Lung microvascular endothelial cell (primary cell): ENCODE data around the gene MPIG6B. TPM values are rescaled to one million over a fixed set of nuclear protein-coding genes. Genes with fewer than 3 reads are reported as not detected.

ENCODE experiments used
- DNase-seq, 2 donors: peaks; one replicate each; pipeline versions ENCODE4 v3.0.0 to v3.0.0-alpha.2; 2010; ENCODE audit warnings: low read depth in 2 of 2
- total RNA-seq: library from RNA; depleted of rRNA; stranded (reverse); fragments of >200 nt; gene quantifications from 2 replicates; pipeline ENCODE4 v1.2.1, GENCODE V29; 2014

MPIG6B gene
- total RNA-seq, 1 donor from 2014 or later, result not detected

DNA sequence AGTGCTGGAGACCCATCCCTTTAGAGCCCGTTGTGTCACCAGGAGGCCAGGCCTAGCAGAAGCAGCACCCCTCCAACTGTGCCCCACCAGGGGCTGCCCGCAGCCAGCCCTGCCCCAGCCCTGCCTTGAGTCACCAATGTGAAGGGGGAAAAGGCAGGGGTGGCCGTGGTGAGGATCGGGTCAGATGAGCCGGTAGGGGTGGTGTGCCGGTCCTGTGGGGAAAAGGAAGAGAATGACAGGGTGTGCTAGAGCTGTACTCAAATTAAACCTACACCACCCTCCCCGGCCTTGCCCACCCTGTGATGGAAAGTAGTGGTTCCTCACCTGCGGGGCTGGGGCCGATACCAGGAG, 42.4 kb downstream of the MPIG6B start:
- no peak for DNase-seq

DNA sequence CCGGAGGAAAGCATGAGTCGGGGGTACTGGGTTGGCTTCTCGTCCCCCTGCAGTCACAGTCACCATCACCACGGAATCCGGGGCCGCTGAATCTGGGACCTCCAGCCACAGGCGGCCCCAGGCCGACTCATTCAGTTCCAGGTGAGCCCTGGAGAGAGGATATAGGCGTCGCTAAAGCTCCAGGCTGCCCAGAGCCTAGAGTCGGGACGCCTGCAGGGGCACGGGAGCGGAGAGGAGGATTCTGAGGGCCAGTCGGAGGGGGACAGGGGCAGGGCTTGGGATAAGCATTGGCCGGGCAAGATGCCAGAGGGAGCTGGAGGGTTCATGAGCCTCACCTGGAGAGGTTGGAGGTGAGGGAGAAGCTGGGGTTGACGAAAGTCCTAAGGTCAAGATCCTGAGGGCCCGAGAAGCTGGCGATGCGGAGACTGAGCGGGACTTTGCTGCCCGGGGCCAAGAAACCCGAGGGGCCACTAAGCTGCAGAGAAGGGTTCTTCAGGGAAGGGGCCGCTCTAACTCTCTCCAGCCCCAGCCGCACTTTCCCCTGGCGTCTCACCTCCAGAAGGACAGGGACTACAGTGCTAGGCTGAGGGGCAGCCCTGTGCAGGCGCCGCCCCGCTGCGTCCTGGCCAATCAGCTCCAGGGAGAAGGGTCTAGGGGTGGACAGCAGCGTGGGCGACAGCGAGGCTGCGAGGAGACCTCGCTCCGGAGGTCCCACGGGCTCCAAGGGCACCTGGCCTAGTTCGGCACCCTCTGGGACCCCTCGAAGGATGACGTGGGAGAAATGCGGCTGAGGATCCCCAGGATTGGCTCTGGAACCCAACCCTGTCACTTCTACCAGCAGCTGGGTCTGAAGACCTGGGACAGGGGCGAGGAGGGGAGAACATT, 43.0 kb downstream of the MPIG6B start:
- peak; percentile 20 to 61 for DNase-seq

DNA sequence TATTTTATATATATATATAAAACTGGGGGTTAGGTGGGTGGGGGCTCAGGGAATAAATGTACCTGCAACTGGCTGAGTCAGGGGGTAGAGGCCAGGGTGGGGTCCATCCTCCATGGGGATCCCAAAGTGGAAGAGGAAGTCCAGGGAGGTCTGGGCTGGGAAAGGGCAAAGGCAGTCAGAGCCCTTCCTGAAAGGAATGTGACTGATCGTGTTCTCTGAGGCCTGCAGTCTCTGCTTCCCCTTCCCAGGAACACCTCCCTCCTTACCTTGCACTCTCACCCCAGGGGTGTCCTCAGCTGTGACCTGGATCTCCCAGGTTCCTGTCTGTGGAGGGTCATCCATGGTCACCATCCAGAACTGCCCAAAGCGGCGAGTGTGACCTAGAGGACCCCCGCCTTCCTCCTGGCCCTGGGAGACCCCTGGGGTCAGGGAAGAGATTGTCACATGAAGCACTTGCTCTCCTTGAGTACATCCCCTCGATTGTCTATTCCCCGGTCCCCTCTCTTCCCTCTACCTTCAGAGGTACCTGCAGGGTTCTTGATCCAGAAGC, 44.0 kb downstream of the MPIG6B start:
- DNase-seq, result no peak

DNA sequence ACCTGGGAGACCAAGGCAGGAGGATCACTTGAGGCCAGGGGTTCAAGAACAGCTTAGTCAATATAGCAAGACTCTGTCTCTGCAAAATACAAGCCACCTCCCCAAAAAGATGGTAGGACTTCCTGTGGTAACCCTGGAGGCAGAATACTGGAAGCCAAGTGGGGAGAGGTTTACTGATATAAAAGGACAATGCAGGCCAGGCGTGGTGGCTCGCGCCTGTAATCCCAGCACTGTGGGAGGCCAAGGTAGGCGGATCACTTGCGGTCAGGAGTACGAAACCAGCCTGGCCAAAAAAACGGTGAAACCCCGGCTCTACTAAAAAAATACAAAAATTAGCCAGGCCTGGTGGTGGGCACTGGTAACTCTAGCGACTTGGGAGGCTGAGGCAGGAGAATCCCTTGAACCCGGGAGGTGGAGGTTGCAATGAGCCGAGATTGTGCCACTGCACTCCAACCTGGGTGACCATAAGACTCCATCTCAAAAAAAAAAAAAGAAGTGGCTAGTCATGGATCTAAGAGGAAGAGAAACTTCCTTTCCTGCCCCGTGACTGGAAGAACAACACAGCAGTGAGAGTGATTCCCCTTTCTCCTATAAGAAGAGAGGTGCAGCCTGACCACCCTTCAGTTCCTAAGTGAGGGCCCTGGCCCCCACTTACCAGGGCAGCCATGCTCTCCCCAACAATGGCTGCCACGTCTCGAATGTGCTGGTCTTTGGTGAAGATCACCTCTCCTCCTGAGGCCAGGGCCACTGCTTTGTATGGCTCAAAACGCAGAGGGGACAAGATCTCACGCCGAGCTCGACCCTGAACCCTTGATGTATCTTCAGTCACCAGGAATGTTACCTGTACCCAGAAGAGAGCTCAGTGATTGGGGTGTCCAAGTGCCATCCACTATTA, 45.4 kb downstream of the MPIG6B start:
- DNase-seq, result peak in 1 of 2 donors; percentile 45

DNA sequence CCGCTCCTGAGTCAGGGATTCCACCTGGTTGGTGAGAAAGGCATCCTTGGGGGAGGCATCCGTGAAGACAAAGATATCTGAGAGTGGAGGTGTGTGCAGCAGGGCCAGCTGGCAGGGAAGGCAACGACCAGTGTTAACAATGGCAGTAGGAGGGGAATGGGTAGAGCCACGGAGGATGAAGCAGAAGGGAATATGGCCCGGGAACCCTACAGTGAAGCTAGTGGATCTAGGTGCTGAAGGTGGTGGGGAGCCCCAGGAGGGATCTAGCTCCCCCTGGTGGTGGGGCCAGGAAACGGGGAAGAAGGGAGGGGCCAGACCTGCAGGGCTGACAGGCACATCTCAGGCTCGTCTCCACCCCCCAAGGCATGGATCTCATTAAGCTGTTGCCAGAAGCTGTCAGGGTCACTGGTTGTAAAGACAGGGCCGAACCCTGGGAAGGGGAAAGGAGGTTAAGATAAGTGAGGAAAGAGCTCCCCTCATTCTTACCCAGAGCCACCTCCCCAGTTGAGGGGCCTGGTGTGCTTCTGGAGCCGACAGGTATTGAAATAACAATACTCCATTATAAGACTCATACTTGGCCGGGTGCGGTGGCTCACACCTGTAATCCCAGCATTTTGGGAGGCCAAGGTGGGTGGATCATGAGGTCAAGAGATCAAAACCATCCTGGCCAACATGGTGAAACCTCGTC, 46.7 kb downstream of the MPIG6B start:
- peak; percentile 59 to 73 for DNase-seq

DNA sequence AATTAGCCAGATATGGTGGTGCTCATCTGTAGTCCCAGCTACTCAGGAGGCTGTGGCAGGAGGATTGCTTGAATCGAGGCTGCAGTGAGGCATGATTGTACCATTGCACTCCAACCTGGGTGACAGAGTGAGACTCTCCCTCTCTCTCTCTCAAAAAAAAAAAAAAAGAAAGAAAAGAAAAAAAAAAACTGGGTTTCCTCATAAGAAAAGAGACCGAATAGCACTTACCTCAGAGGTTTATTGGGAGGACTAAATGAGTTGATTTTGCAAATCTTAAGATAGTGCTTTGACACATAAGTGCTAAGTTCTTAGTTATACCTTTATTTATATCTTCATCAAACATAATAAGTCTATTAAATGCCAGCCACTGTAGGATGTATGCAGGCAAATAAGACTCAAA, 47.7 kb downstream of the MPIG6B start:
- DNase-seq, result no peak

DNA sequence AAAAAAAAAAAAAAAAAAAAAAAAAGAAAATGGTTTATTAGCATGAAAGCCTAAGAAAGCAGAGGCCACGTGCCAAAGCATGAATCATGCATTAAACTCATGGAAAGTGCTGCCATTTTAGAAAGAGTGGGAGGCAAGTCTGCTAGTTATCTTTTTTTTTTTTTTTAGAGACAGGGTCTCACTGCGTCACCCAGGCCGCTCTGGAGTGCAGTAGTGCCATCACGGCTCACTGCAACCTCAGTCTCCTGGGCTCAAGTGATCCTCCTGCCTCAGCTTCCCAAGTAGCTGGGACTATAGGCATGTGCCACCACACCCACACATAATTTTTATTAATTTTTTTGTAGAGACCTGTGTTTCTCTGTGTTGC, 48.8 kb downstream of the MPIG6B start:
- no peak for DNase-seq

DNA sequence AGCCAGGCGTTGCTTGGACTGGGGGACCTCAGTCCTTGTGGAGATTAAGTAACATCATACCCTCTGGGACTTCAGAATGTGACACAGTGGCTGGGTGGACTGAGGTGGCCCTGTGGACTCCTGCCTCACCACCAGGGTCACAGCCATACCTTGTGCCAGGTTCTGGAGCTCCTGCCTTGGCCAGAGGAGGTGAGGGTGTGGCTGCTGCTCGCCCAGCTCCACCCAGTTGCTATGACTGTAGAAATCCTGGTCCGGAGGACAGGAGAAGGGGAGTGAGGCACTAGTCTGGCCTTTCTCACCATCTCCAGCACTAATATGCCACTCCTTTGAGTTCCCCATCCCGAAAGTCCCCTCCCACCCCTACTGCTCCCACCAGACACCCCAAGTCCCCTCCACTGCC, 52.0 kb downstream of the MPIG6B start:
- DNase-seq, result no peak

DNA sequence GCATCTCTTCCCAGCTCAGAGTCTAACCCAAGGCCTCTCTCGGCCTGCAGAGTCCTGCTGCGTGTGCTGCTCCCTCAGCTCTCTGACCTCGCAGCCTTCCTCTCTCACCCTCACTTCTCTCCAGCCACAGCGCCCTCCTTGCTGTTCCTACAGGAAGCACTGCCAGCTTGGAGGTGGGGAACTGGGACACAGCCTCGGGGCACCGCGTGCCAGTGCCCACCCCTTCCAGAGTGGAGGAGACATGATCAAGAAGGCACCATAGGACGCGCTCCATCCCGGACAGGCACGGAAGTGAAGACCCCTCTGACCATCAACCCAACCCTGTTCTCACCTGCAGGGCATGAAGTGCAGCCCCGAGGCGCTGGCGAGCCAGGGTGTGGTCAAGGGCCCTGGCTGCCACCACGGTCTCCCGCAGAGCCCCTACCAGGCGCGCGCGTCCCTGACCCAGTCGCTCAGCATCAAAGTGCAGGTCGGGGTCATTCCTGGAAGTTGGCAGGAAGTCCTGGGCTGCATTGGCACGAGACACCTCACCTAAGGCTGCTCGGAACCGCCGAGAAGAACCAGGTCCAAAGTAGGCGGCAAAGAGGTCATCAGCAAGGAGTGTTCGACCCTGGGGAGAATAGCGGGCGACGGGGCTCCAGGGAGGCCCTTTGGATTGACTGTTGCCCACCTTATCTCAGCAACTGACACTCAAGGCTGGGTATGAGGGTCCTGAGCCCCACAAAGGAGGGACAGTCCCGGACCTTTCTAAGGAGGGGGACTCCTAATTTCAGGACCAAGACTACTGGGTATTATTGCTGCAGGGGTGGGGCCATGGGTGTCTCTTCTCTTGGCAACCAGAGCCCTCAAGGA, 52.7 kb downstream of the MPIG6B start:
- DNase-seq, result no peak

Other genes with a start within 250 kb of the MPIG6B start
- 5.0 and 9.8 TPM in 2 replicates for gene MICB, start 225.2 kb upstream of the MPIG6B start, total RNA-seq
- gene MCCD1, start 194.4 kb upstream of the MPIG6B start, total RNA-seq, result not detected in 2 replicates
- gene DDX39B, start 181.4 kb upstream of the MPIG6B start, total RNA-seq, result 180 and 306 TPM in 2 replicates
- 0.20 and 0.22 TPM in 2 replicates for gene ATP6V1G2, start 176.8 kb upstream of the MPIG6B start, total RNA-seq
- 17.9 and 23.0 TPM in 2 replicates for gene NFKBIL1, start 175.8 kb upstream of the MPIG6B start, total RNA-seq
- not detected in 2 replicates for gene LTA, start 151.1 kb upstream of the MPIG6B start, total RNA-seq
- not detected in 2 replicates for gene TNF, start 147.8 kb upstream of the MPIG6B start, total RNA-seq
- gene LTB, start 140.9 kb upstream of the MPIG6B start, total RNA-seq, result 6.7 and 9.2 TPM in 2 replicates
- not detected in 2 replicates for gene LST1, start 137.1 kb upstream of the MPIG6B start, total RNA-seq
- gene NCR3, start 130.4 kb upstream of the MPIG6B start, total RNA-seq, result not detected in 2 replicates
- not detected in 2 replicates for gene AIF1, start 108.1 kb upstream of the MPIG6B start, total RNA-seq
- 19.4 and 27.2 TPM in 2 replicates for gene PRRC2A, start 102.7 kb upstream of the MPIG6B start, total RNA-seq
- 88.3 and 111 TPM in 2 replicates for gene BAG6, start 70.7 kb upstream of the MPIG6B start, total RNA-seq
- 0.22 and 0.40 TPM in 2 replicates for gene APOM, start 67.5 kb upstream of the MPIG6B start, total RNA-seq
- 15.5 and 24.0 TPM in 2 replicates for gene C6orf47, start 62.6 kb upstream of the MPIG6B start, total RNA-seq
- 8.5 and 12.1 TPM in 2 replicates for gene GPANK1, start 58.4 kb upstream of the MPIG6B start, total RNA-seq
- gene CSNK2B, start 57.3 kb upstream of the MPIG6B start, total RNA-seq, result 64.1 and 67.6 TPM in 2 replicates
- gene LY6G5B, start 53.4 kb upstream of the MPIG6B start, total RNA-seq, result 0.44 and 1.2 TPM in 2 replicates
- 1.4 and 1.7 TPM in 2 replicates for gene LY6G5C, start 42.3 kb upstream of the MPIG6B start, total RNA-seq
- 41.2 and 69.8 TPM in 2 replicates for gene ABHD16A, start 20.0 kb upstream of the MPIG6B start, total RNA-seq
- gene LY6G6F, start 16.5 kb upstream of the MPIG6B start, total RNA-seq, result not detected in 2 replicates
- not detected in 2 replicates for gene LY6G6D, start 8.0 kb upstream of the MPIG6B start, total RNA-seq
- not detected in 2 replicates for gene LY6G6C, start 1.6 kb upstream of the MPIG6B start, total RNA-seq
- gene DDAH2, start 5.9 kb downstream of the MPIG6B start, total RNA-seq, result 109 and 159 TPM in 2 replicates
- 469 and 552 TPM in 2 replicates for gene CLIC1, start 13.2 kb downstream of the MPIG6B start, total RNA-seq
- 1.4 and 2.6 TPM in 2 replicates for gene MSH5, start 16.6 kb downstream of the MPIG6B start, total RNA-seq
- 1.6 and 2.0 TPM in 2 replicates for gene SAPCD1, start 39.3 kb downstream of the MPIG6B start, total RNA-seq
- gene VWA7, start 54.0 kb downstream of the MPIG6B start, total RNA-seq, result under 0.01 and 0.40 TPM in 2 replicates
- 36.3 and 39.0 TPM in 2 replicates for gene VARS1, start 72.4 kb downstream of the MPIG6B start, total RNA-seq
- gene LSM2, start 83.6 kb downstream of the MPIG6B start, total RNA-seq, result 29.2 and 29.8 TPM in 2 replicates
- gene HSPA1L, start 91.9 kb downstream of the MPIG6B start, total RNA-seq, result 0.87 and 1.8 TPM in 2 replicates
- 40.8 and 93.3 TPM in 2 replicates for gene HSPA1A, start 92.2 kb downstream of the MPIG6B start, total RNA-seq
- gene HSPA1B, start 104.4 kb downstream of the MPIG6B start, total RNA-seq, result 23.8 and 30.2 TPM in 2 replicates
- 41.2 and 50.0 TPM in 2 replicates for gene NEU1, start 139.4 kb downstream of the MPIG6B start, total RNA-seq
- gene SLC44A4, start 155.6 kb downstream of the MPIG6B start, total RNA-seq, result not detected in 2 replicates
- 25.7 and 28.0 TPM in 2 replicates for gene EHMT2, start 174.3 kb downstream of the MPIG6B start, total RNA-seq
- 2.2 and 3.6 TPM in 2 replicates for gene ZBTB12, start 178.7 kb downstream of the MPIG6B start, total RNA-seq
- gene C2, start 204.3 kb downstream of the MPIG6B start, total RNA-seq, result under 0.01 TPM in 1 of 2 replicates, not detected in the other
- gene CFB, start 222.7 kb downstream of the MPIG6B start, total RNA-seq, result 0.44 and 0.60 TPM in 2 replicates
- gene NELFE, start 235.6 kb downstream of the MPIG6B start, total RNA-seq, result 54.3 and 55.8 TPM in 2 replicates
- gene SKIC2, start 235.8 kb downstream of the MPIG6B start, total RNA-seq, result 22.7 and 30.2 TPM in 2 replicates
- gene DXO, start 248.8 kb downstream of the MPIG6B start, total RNA-seq, result 5.9 and 10.1 TPM in 2 replicates